Fibroblast of peridontal ligament (primary cell): Measurements from ENCODE around the gene EFR3B.
A peak's percentile ranks its signal among the peaks of the same experiment; 100 is the strongest.
"Not testable (repeated sequence)": the region's sequence is repeated elsewhere in the genome, so short reads cannot be mapped to it uniquely, and the experiment has no call there.

Source experiments
- DNase-seq: peaks from one replicate; pipeline ENCODE4 v3.0.0-alpha.2; 2010; ENCODE audit errors: extremely low read depth

Gene EFR3B, protein sequence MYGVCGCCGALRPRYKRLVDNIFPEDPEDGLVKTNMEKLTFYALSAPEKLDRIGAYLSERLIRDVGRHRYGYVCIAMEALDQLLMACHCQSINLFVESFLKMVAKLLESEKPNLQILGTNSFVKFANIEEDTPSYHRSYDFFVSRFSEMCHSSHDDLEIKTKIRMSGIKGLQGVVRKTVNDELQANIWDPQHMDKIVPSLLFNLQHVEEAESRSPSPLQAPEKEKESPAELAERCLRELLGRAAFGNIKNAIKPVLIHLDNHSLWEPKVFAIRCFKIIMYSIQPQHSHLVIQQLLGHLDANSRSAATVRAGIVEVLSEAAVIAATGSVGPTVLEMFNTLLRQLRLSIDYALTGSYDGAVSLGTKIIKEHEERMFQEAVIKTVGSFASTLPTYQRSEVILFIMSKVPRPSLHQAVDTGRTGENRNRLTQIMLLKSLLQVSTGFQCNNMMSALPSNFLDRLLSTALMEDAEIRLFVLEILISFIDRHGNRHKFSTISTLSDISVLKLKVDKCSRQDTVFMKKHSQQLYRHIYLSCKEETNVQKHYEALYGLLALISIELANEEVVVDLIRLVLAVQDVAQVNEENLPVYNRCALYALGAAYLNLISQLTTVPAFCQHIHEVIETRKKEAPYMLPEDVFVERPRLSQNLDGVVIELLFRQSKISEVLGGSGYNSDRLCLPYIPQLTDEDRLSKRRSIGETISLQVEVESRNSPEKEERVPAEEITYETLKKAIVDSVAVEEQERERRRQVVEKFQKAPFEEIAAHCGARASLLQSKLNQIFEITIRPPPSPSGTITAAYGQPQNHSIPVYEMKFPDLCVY

DNA sequence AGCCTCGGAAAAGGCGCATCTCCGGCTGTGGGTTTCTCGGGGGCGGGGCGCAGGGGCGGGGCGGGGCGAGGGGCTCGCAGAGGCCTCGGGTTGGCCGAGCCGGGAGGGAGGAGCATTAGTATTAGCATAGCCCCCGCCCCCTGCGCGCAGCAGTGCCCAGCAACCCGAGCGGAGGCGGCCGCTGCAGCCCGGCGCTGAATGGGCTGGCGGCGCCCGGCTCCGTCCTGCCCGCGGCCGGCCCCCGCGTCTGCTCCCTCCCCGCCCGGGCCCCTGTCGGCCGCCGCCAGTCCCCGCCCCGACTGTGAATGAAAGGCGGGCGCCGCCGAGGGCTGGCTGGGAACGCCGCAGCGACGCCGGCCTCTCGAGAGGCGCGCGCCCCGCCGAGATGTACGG, at the start of gene EFR3B:
Gene EFR3B (plus strand): TSS at position 149 of the 393 bp plus-strand sequence. CDS start 237 bp downstream, at position 386.
- DNase-seq, result peak; percentile 77

GRCh38 chr2:24993406-24994145, 48.3 kb upstream of the EFR3B start:
- no peak for DNase-seq

DNA sequence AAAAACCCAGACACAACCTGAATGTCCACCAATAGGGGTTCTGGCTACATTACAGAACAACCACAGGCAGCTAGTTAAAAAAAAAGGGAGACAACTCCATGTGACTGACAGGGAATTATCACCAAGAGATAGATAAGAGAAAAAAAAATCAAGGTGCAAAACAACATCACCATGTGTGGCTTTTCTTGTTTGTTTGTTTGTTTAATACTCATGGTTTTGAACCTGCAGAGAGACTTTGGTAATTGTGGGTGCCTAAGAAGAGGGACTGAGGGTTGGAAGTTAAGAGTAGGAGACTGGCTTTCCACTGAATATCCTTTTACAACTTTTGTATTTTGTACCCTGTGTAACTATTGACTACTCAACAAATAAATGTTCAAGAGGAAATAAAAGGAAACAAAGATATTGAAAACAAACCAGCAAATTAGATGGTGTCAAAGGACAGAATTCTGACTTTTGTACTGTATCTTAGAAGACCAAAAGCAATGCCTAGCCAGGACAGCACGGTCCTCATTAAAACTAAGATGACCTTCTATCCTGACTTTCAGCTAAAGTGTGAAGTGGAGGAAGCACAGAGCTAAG, 47.6 kb upstream of the EFR3B start:
- DNase-seq, result no peak

- DNase-seq, result not testable (repeated sequence)
Observed at GRCh38 chr2:24999097-24999496, 42.8 kb upstream of the EFR3B start.

DNA sequence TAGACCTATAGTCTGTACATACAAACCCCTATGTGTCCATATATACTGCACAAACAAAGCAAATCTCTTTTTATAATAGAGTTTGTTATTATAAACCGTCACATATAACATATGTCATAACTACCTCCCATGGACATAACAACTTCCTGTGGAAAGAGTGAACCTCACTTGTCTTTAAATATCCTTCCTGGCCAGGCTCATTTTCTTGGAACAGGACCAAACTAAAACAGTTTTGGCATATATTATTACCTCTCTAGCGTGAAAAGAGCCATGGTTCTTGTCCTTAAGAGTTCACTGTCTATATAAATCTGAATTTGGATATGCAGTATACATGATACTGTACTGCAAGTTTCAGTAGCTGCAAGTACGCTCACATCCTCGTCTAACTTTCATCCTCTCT, 41.8 kb upstream of the EFR3B start:
- no peak for DNase-seq

- peak; percentile 7 for DNase-seq
Observed at GRCh38 chr2:25000503-25001324, 41.2 kb upstream of the EFR3B start.

- DNase-seq, result no peak
Observed at GRCh38 chr2:25001325-25001637, 40.6 kb upstream of the EFR3B start.

GRCh38 chr2:25002066-25002465, 39.8 kb upstream of the EFR3B start:
- DNase-seq, result no peak

- no peak for DNase-seq
Observed at GRCh38 chr2:25009954-25010353, 31.9 kb upstream of the EFR3B start.

- DNase-seq, result not testable (repeated sequence)
Observed at GRCh38 chr2:25011342-25011741, 30.5 kb upstream of the EFR3B start.

- DNase-seq, result no peak
Observed at GRCh38 chr2:25014631-25015030, 27.2 kb upstream of the EFR3B start.

DNA sequence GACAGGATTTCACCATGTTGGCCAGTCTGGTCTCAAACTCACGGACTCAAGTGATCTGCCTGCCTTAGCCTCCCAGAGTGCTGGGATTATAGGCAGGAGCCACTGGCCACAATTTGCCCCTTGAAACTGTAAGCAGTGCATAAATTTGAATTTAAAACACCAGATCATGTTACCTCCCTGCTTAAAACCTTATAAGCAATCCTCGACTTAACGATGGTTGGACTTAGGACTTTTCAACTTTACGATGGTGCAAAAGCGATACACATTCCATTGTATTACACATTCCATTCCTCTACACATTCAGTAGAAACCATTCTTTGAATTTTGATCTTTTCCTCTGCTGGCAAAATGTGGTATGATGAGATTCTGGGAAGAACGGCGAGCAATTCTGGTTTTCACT, 23.2 kb upstream of the EFR3B start:
- DNase-seq, result no peak

GRCh38 chr2:25021791-25022362, 20.0 kb upstream of the EFR3B start:
- DNase-seq, result no peak

DNA sequence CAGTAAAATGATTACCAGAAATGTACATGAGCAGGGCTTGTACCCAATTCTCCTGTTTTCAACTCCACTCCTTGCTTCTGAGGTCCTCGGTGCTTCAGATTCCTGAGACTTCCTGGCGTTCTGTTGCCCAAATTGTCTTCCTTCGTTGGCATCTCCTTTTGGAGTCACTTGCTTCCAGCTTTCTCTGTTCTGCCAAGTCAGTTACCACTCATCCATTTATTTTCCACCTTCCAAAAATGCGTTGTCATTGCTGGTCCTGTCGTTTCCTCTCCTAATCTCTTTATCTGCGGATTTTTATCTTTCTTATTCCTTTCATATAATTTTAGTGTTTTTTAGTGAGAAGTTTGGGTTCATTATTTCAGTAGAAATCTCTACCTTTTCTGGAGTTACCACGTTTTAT, 18.5 kb upstream of the EFR3B start:
- DNase-seq, result no peak

DNA sequence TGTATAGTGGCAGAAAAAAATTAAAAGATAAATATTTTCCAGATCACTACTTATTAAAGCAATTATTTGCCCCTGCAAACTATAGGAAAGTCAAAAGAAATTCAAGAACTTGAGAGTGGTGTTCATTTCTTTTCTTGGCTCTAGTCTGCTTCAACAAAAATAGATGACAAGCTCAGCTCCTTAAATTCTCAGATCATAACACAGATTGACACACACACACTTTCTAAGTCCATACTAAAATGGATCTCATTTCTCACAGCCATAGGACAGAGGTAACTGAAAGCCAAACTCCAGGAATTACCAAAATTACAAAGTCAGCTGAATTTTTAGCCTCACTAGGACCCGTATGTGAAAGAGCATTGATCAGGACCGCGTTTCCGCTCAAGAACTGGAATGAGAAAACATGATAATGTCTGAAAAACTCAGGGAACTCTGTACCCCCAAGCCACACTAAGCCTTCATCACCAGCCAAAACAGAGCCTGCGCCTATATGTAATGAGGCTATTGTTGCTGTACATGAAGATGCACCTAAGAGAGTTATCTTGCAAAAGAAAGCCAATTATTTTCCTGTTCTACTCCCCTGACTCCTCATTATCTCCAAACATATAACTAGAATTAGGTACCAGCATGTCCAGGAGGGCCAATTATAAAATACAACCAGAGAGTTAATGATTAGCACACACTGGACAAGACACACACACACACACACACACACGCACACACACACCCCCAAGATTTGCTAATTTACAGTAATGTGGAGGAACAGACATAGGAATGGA, 16.5 kb upstream of the EFR3B start:
- no peak for DNase-seq

DNA sequence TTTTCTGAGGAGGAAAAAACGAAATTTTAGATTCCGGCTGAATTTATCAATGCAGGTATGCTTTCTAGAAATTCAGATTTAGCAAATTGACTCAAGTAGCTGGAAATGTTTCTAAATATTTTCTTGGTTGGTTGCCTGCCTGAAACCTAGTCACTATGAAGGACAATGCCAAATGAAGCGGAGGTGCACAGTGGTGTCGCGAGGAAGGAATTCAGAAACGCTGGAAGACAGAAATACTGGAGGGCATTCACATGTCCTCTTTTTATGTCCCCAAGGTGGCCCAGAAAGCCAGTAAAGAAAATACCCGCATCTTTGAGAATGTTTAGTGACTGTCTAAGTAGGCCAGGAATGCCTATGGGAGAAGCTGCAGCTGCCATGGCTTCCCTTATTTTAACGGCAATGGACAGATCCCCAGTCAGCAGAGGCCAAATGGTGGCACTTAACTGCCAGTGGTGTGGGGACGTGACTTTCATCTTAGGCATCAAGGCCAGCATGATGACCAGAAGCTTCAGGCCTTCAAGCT, 15.8 kb upstream of the EFR3B start:
- DNase-seq, result no peak

- no peak for DNase-seq
Observed at GRCh38 chr2:25029183-25029554, 12.7 kb upstream of the EFR3B start.

DNA sequence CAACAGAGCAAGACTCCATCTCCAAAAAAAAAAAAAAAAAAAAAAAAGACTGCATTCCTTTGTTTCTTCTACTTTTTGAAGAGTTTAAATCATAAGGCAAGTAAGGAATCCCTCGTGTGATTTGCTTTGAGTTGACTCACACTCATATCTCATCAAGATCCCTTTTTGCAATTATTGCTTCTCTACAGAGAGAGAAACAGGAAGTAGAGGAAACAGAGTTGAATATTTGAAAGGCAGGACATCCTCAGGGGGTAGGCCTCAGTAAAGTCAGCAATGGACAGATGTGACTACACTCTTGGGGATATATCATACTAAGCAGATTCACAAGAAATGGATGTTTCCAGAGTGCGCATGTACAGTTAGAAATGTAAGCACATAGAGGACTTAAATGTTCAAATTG, 11.2 kb upstream of the EFR3B start:
- DNase-seq, result no peak

DNA sequence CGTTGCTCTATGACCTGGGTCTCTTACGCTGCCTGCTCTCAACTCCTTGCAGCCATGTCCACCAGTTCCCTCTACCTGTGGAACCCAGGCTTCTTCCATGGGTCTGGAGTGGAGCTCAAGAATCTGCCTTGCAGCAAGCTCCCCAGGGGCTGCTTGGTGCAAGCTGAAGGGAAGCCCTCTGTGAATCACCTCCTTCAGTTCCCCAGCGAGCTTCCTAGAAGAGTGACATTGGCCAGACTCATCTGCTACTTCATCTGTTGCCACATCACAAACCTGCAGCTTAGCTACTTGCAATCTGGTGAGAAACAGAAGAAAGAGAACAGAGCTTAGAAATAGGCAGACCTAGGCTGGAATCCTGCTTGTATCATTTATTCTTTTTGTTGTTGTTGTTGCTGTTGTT, 9.8 kb upstream of the EFR3B start:
- DNase-seq, result no peak

- no peak for DNase-seq
Observed at GRCh38 chr2:25032901-25033300, 9.0 kb upstream of the EFR3B start.
